K562 (cell line): Measurements from ENCODE around the gene SIRT3. TPM values are rescaled to one million over a fixed set of nuclear protein-coding genes. Genes with fewer than 3 reads are reported as not detected.

Experiments
- ARID3B ChIP-seq: fragments of 250-450 bp; sonication (Bioruptor Pico); IDR thresholded peaks from 2 replicates; pipeline ENCODE4 v1.4.0; 2020; ENCODE audit warnings: borderline replicate concordance
- C11orf30 ChIP-seq: fragments of 450-650 bp; IDR thresholded peaks from 2 replicates; pipeline ENCODE4 v1.6.1; 2016; ENCODE audit warnings: low read depth, mild to moderate bottlenecking
- CREB5 ChIP-seq: fragments of 250-450 bp; sonication (Bioruptor Pico); IDR thresholded peaks from 2 replicates; pipeline ENCODE4 v1.5.0; 2020; ENCODE audit warnings: mild to moderate bottlenecking
- CXXC5 ChIP-seq: fragments of 250-450 bp; sonication (Bioruptor Pico); IDR thresholded peaks from 2 replicates; pipeline ENCODE4 v1.8.0; 2022; ENCODE audit warnings: inconsistent platforms, mild to moderate bottlenecking, moderate library complexity
- ETV6 ChIP-seq, 3 experiments: fragments of 150-350 bp in 1 of 3; sonication (generic) in 1 of 3; formaldehyde crosslinking in 1 of 3; IDR thresholded peaks; 2 replicates each; pipeline versions ENCODE4 v1.6.1 to v1.8.0; 2014 to 2022; ENCODE audit warnings: borderline replicate concordance in 2 of 3, low read depth in 2 of 3, antibody characterized with exemption in 1 of 3, low read length in 1 of 3, mild to moderate bottlenecking in 1 of 3, missing genetic modification reagents in 1 of 3
- RFX7 ChIP-seq: fragments of 250-450 bp; sonication (Bioruptor Pico); IDR thresholded peaks from 2 replicates; pipeline ENCODE4 v1.5.1; 2021; ENCODE audit warnings: mild to moderate bottlenecking
- RNF219 ChIP-seq: fragments of 250-450 bp; sonication (Bioruptor Pico); IDR thresholded peaks from 2 replicates; pipeline ENCODE4 v1.5.0; 2022; ENCODE audit warnings: mild to moderate bottlenecking
- SAFB2 ChIP-seq: fragments of 200-400 bp; formaldehyde crosslinking; IDR thresholded peaks from 2 replicates; pipeline ENCODE4 v1.6.1; 2018; ENCODE audit warnings: borderline replicate concordance, low read length, low read depth, moderate library complexity; ENCODE audit not compliant: severe bottlenecking
- SAP30 ChIP-seq: fragments of 200-600 bp; sonication (generic); IDR thresholded peaks from 2 replicates; pipeline ENCODE4 v1.6.1; 2012; ENCODE audit warnings: borderline replicate concordance, low read depth, mild to moderate bottlenecking, moderate library complexity, low read length, control low read depth, inconsistent platforms; ENCODE audit not compliant: insufficient read depth, poor library complexity, severe bottlenecking
- SMARCB1 ChIP-seq: IDR thresholded peaks from 2 replicates; pipeline ENCODE4 v1.6.1; 2011; ENCODE audit warnings: improper control_type of control experiment, low read depth; ENCODE audit not compliant: insufficient read length
- TCFL5 ChIP-seq: fragments of 250-450 bp; sonication (Bioruptor Pico); conservative IDR thresholded peaks from 2 replicates; pipeline ENCODE4 v1.6.1; 2021; ENCODE audit warnings: mild to moderate bottlenecking, moderate library complexity, matching md5 sums
- TEAD4 ChIP-seq, 2 experiments: sonication (generic) in 1 of 2; formaldehyde crosslinking in 1 of 2; IDR thresholded peaks; 2 replicates each; pipeline versions ENCODE4 v1.6.1 to v1.8.0; 2012 to 2022; ENCODE audit warnings: borderline replicate concordance in 1 of 2, inconsistent platforms in 1 of 2, low read length in 1 of 2, mild to moderate bottlenecking in 1 of 2, missing genetic modification reagents in 1 of 2
- ZNF699 ChIP-seq: fragments of 250-450 bp; sonication (Bioruptor Pico); IDR thresholded peaks from 2 replicates; pipeline ENCODE4 v1.8.0; 2021; ENCODE audit warnings: mild to moderate bottlenecking, moderate library complexity; ENCODE audit not compliant: insufficient replicate concordance
- ZNF79 ChIP-seq: fragments of 250-450 bp; sonication (Bioruptor Pico); IDR thresholded peaks from 2 replicates; pipeline ENCODE4 v1.4.0; 2020; ENCODE audit warnings: low read depth, mild to moderate bottlenecking, moderate library complexity
- polyA plus RNA-seq, 8 experiments: library from polyadenylated mRNA; depleted of rRNA in 4 of 8; stranded (reverse) in 5 of 8; unstranded in 3 of 8; fragments of >200 nt; fragmentation: Nextera tagmentation in 2 of 8; fragmentation: Illumina TruSeq in 1 of 8; extraction: Ambion mirVana in 2 of 8; extraction: Trizol in 1 of 8; gene quantifications; 2 replicates each; pipeline versions ENCODE4 v1.2.1 to v1.2.3, GENCODE V29; 2011 to 2014; ENCODE audit warnings: inconsistent platforms in 1 of 8, missing spikeins in 1 of 8
- total RNA-seq, 7 experiments: library from RNA; depleted of rRNA in 6 of 7; stranded (reverse); fragments of >200 nt in 6 of 7; fragmentation: Illumina TruSeq in 2 of 7; extraction: Trizol in 2 of 7; gene quantifications; 2 replicates each; pipeline versions ENCODE4 v1.2.1 to v1.2.3, GENCODE V29; 2011 to 2021; ENCODE audit warnings: low replicate concordance in 1 of 7
- TF ChIP-seq, protein P1 (sequence below): fragments of 250-450 bp; sonication (Bioruptor Pico); IDR thresholded peaks from 2 replicates; pipeline ENCODE4 v1.8.0; 2022; ENCODE audit warnings: inconsistent platforms, mild to moderate bottlenecking, moderate library complexity, borderline replicate concordance
- TF ChIP-seq, protein P2 (sequence below): fragments of 450-650 bp; IDR thresholded peaks from 2 replicates; pipeline ENCODE4 v1.6.1; 2016; ENCODE audit warnings: missing biosample characterization, missing genetic modification characterization

SIRT3 gene
- total and polyA plus RNA-seq, 9 of the 15 experiments (the other 6 are each of a cell fraction or from before 2014, with no cell fraction given): 1.9 to 27.5 (median 14.5) TPM

DNA sequence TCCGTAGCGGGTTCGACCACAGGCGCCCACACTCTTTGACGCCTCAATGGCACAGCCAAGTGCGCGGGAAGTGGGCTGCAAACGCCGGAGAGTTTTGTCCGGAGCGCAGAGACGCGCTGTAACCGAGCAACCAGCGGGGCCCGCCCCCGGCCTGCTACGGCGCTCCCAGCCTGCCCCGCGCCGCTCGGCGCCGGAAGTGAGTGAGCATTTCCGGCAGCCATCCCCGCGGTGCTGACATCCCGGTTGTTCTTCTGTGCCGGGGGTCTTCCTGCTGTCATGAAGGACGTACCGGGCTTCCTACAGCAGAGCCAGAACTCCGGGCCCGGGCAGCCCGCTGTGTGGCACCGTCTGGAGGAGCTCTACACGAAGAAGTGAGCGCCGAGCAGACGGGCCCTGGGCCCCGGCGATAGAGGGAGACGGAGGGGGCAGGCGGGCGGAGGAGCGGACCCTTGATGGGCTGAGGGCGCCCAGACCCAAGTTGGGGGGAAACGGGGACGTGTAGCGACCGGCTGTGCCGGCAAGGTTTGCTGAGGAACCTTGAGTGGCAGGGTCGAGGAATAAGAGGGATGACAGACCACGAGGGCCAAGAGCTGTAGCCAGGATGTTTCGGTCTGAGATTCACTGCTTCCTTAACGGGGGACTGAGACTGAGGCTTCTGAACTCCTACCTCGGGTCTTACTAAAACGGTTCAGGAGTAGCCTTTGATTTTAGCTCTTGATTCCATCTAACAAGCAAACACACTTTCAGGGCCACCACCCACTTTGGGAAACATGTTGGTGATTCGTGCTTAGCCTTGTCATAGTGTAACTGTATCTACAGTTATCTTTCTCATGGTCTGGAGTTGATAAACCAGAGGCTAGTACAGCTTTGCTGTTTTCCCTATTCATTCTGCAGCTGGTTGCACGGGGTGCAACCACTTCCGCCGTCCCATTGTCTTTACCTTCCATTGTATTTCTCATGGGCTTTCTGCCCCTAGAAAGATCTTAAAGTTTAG, 929 bp upstream of the SIRT3 start, which contains the start of gene PSMD13 (continued):
- no peak for TF ChIP-seq SAFB2
- no peak for TF ChIP-seq ETV6 (IDR thresholded peaks at IDR 0.05; ENCODE audit: borderline replicate concordance in 1 of 2, low read depth in 2 of 2, low read length in 1 of 2)
- TF ChIP-seq ETV6 (CRISPR knock-in tag; IDR thresholded peaks at IDR 0.05; ENCODE audit: borderline replicate concordance): no peak
- no peak for TF ChIP-seq RNF219 (CRISPR knock-in tag)
- peak; percentile 95 for TF ChIP-seq SAP30
- TF ChIP-seq CREB5 (CRISPR knock-in tag): no peak
- no peak for TF ChIP-seq ZNF79 (CRISPR knock-in tag)
- TF ChIP-seq TCFL5 (CRISPR knock-in tag): no peak
- TF ChIP-seq SMARCB1: no peak
- TF ChIP-seq, protein P1, sequence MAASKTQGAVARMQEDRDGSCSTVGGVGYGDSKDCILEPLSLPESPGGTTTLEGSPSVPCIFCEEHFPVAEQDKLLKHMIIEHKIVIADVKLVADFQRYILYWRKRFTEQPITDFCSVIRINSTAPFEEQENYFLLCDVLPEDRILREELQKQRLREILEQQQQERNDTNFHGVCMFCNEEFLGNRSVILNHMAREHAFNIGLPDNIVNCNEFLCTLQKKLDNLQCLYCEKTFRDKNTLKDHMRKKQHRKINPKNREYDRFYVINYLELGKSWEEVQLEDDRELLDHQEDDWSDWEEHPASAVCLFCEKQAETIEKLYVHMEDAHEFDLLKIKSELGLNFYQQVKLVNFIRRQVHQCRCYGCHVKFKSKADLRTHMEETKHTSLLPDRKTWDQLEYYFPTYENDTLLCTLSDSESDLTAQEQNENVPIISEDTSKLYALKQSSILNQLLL (CRISPR knock-in tag): no peak
- TF ChIP-seq TEAD4 (IDR thresholded peaks at IDR 0.05; ENCODE audit: low read length): peak; percentile 50; the same call in 1 of the 2 replicates
- TF ChIP-seq TEAD4 (CRISPR knock-in tag; IDR thresholded peaks at IDR 0.05; ENCODE audit: borderline replicate concordance): no peak
- TF ChIP-seq C11orf30: peak; percentile 91
- no peak for TF ChIP-seq RFX7 (CRISPR knock-in tag)
- TF ChIP-seq, protein P2, sequence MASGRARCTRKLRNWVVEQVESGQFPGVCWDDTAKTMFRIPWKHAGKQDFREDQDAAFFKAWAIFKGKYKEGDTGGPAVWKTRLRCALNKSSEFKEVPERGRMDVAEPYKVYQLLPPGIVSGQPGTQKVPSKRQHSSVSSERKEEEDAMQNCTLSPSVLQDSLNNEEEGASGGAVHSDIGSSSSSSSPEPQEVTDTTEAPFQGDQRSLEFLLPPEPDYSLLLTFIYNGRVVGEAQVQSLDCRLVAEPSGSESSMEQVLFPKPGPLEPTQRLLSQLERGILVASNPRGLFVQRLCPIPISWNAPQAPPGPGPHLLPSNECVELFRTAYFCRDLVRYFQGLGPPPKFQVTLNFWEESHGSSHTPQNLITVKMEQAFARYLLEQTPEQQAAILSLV (tag): no peak
- no peak for TF ChIP-seq ZNF699 (CRISPR knock-in tag)
- TF ChIP-seq CXXC5 (CRISPR knock-in tag): peak; percentile 78
- no peak for TF ChIP-seq ARID3B (CRISPR knock-in tag)
